AG20443 (cell line): ENCODE results near the gene KCND3.
"Not testable (repeated sequence)": the region's sequence is repeated elsewhere in the genome, so short reads cannot be mapped to it uniquely, and the experiment has no call there.

Source experiments
- DNase-seq: peaks from one replicate; pipeline ENCODE4 v3.0.0; 2012; ENCODE audit warnings: low spot score, mixed read lengths

Gene KCND3

DNA sequence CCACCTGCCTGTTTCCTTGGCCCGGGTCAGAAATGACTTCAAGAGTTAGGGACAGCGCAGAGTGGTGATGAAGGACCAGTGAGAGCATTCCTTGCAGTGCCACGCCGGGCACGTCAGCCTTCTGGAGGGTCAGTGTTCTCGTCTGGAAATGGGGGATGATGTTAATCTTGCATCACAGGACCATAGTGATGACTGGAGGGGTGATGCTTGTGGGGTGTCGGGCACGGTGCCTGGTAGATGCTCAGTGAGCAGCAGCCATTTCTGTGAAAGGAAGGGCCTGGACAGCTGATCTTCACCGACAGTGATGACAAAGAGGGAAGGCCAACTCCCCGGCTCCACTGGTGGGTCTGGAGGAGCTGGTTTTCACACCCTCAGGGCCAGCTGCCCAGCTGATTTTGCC, 177.6 kb downstream of the KCND3 start:
- no peak for DNase-seq

DNA sequence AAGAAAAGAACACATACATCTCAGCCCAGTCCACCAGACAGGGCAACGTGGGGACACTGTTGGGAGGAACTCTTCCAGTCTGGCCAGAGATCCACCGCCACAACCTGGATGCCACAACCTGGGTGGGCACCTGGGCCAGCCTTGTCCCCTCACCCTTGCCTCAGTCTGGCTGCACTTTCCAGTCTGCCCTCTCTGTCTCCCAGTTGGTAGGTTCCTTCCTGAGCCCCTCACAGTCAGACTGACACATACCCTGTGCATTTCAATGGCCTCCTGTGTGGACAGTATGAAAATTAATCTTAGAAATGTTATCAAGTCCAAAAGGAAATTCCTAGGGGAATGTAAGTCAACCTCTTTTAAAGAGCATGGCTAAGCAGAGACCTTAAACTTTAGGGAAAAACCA, 184.2 kb downstream of the KCND3 start:
- DNase-seq = no peak

DNA sequence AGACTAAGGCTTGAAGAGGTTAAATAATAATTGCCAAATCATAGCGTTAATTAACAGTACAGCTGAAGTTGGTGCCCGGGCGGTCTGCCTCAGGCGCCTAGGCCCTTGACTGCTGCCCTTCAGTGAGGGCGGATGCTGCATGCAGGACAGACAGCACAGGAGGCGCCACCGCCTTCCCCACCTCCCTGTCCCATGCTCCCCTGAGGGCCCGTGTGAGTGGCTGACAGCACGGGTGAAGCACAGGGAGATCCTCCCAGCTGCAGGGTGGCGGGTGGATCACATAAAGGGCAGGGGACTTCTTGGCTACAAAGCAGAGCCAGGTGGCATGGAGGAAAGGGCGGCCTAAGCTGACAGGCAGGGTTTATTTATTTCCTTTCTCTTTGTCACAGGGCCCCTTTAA, 184.7 kb downstream of the KCND3 start:
- DNase-seq = no peak

DNA sequence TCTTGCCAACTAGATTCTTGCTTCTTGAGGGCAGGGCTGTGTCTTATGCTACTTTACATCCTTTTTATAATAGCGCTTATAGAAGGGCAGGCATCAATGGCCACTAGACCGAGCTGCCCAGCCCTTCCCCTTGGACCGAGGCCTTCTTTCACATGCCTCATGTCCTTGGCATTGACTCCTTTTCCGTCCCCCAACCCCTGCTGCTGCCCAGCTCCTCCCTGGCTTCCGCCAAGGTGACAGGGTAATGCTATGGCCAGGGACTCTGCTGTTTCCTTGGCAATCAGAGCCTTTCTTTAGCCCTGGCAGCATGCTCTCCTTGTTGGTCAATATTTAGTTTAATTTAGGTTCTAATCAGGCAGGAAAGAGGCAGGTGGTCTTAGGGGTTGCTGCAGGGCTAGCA, 185.5 kb downstream of the KCND3 start:
- no peak for DNase-seq

GRCh38 chr1:111802984-111803383, 186.5 kb downstream of the KCND3 start:
- no peak for DNase-seq

- DNase-seq = no peak
These were observed 187.4 kb downstream of the KCND3 start for GRCh38 chr1:111802110-111802509.

- DNase-seq = no peak
These were observed 188.2 kb downstream of the KCND3 start for GRCh38 chr1:111801071-111801850.

- not testable (repeated sequence) for DNase-seq
These were observed 189.7 kb downstream of the KCND3 start for GRCh38 chr1:111799722-111800121.

DNA sequence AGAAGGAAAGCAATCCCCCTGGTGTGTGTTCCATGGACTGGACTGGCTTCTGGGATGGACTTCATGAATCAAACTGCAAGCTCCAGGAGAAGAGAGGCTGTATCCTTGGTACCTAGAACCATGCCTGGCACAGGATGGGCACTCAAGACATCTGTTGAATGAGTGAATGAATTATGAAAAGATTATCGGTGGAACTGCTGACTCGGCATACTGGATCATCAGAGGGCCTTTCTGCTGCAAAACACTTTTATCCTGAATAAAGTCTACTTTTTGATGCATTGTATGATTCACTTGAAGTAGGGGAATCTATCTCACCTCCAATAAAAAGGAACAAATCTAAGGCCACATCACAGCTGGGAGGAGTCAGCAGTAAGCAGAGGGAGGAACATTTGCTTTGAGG, 190.9 kb downstream of the KCND3 start:
- no peak for DNase-seq

DNA sequence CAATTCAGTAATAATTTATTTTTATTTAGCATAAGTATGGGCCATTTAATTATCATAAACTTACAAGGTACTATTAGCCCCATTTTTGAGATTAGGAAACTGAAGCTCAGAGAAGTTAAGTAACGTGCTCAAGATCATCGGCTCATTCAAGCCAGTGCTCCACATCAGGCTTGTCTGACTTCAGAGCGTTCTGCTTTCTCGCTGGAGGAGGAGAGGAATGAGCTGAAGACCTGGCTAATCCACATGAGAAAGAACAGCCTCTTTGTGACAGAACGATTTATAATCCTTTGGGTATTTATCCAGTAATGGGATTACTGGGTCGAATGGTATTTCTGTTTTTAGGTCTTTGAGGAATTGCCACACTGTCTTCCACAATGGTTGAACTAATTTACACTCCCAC, 194.1 kb downstream of the KCND3 start:
- DNase-seq = no peak

DNA sequence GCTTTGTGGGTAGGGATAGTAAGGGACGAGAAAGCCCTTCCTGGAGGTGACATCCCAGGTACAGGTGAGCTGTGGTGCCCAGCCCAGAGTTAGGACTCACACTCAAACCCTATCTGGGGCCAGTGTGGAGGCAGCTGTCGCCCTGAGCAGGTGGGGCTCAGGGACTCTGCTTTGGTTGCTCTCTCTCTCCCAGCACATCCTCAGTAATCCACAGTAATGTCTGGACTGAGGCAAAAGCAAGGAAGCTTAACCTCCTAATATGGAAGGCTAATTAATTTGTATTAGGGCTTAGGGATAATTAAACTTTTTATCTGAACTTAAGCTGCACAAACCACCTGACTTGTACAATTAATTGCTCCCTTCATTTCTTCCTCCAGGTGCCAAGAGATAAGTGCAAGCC, 195.5 kb downstream of the KCND3 start:
- no peak for DNase-seq

DNA sequence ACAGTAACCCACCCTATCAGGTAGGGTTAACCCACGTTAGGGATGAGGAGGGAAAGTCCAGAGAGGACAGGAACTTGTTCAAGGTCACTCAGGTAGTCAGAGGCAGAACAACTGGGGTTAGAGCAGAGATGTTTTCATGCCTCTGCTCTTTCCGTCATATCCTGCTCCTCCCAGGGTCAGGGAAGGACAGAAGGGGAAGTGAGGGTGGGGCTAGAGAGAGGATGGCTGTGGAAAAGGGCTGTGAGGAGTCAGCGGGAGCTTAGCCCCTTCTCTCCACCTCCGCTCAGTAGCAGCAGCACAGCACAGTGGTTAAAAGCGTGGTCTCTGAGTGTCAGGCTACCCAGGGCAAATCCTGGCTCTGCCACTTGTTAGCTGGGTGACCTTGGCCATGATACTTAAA, 197.2 kb downstream of the KCND3 start:
- no peak for DNase-seq

- DNase-seq = no peak
These were observed 197.7 kb downstream of the KCND3 start for GRCh38 chr1:111791776-111792175.

DNA sequence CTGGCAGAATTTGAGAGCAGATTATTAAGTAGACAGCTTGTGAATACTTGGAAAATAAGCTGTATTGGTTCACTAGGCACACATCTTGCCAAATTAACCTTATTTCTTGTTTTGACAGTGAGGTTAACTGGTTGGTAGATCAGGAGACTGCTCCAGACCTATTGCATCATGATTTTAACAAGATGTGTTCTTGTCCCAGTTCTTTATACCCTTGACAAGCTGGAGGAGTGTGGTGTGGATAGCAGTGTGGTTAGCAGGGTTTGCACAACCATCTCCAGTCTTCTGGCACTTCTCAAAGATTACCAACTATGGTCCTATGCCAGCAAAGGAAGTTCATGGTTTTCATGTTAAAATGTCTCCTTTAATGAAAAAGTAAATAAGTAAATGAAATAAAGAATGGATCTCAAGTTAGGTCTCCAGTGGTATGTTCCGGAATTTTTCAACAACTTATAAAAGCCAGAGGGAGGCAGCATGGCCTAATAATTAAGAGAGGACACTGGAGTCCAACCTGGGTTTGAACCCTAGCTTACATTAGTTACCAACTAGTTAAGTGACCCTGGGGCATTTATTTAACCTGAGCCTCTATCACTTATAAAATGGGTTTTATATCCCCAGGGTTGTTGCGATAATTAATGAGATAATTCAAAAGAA, 199.7 kb downstream of the KCND3 start:
- DNase-seq = peak; percentile 75

DNA sequence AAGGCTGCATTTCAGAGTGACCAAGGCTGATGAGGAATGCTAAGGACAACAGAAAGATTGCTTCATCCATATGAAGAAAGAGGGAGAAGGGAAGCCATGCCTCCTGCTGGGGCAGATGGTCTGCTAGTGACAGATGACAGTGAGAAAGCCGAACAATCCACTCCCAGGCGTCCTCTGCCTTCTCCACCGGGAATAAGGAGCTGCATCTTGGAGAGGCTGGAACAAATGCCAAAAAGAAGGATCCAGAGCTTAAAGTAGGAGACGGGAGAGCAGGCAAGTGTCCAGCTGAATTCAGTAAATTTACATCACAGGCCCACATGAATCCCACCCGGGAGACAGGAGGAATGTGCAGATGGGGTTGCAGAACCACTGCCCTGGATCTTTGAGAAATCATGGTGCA, 200.3 kb downstream of the KCND3 start:
- DNase-seq = peak; percentile 76

DNA sequence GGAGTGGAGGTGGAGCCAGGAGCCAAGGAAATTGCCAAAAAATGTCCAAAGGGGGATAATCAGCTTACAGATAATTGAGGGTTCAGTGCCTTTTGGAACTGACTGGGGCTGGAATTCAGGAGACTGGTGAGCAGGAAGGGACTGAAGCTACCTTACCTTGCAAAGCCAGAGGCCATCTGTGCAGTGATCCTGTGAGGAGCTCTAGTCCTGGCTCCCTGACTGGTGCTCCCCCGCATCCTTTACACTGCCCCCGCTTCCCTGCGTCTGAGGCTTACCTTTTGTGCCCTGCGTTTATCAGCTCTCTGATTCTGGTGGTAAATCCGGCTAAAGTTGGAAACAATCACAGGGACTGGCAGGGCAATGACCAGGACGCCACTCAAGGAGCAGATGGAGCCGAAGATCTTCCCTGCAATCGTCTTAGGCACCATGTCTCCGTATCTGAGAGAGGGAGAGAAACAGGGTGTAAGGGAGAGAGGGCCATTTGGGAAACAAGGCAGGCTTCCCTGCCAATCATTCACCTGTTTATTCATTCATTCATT, 202.7 kb downstream of the KCND3 start:
- no peak for DNase-seq

DNA sequence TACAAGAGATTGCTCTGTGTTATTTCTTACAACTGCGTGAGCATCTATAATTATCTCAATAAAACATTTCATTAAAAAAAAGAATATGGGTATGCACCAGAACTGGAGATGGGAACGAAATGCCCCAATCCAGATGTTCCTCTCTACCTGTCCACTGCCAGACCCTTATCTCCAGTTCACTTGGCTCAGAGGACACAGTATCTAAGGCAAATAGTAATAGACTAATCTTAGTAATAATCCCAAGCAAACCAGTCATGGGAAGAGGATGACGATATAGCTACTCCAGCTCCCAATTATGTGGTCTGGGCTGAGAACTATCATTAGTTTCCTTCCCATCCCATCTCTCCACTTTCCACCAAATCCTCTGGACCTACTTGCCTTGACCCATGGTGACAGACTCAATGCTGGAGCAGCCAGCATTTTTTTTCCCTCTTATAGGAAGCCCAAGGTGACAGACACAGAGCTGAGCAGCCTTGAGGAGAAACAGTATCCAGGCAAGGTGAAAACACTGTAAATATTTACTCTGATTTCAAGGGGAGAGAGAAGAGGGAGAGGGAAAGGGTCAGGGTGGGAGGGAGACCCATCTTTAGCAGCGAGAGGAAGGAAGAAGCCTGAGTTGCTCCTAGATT, 205.1 kb downstream of the KCND3 start:
- DNase-seq = no peak

DNA sequence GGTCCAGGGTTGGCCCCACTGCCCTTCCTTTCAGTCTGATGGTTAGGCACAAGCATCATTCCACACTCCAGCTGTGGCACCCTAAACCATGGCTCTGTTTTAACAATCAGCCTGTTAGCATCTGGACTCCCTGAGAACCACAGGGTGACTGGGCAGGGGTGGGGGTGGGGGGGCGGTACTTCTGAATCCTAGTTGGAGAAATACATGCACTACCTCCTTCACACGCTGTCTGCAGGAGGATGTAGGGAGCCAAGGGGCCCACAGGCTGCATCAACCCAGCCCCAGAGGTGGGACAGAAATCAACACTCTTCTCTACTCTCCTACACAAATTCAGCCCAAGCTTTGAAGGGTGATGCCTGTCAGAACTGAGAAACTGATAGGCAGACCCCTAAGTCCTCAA, 209.9 kb downstream of the KCND3 start:
- DNase-seq = no peak

- peak; percentile 43 for DNase-seq
These were observed 210.9 kb downstream of the KCND3 start for GRCh38 chr1:111778541-111779051.

GRCh38 chr1:111778066-111778465, 211.4 kb downstream of the KCND3 start:
- DNase-seq = peak; percentile 36

- no peak for DNase-seq
These were observed 212.2 kb downstream of the KCND3 start for GRCh38 chr1:111777301-111777700.

DNA sequence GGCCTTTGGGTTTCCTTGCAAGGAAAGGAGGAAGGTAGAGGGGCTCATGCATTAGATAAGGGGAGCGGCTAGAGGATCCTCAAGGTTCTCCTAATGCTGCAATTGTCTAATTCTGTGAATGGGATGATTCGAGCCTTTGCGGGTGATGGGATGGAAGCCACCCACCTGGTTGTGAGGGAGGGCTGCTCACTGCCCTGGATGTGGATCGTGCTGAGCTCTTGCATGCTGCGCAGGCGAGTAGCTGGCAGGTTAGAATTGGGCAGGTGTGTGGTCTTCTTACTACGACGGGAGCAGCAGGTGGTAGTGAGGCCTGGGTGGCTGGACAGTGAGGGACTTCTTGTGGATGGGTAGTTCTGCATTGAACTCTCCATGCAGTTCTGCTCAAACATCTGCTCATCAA, 212.6 kb downstream of the KCND3 start:
- no peak for DNase-seq

DNA sequence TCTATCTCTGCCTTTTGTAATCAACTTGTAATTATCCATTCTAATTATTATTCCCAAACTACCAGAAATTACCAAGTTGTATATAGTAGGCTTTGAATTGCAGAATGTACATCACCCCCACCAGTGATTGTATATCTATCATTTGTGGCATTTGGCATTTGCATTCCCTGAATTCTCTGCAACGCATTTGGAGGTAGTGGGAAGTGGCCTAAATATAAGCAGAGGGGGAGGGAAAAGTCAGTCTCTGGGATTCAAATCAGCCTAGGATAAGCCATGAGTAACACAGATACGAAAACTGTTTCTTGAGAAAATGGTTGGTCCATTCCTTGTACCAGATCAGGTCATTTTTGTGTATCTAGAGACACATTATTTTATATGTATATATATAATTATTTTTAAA, 213.1 kb downstream of the KCND3 start:
- no peak for DNase-seq
